SK-N-SH treated with all-trans-retinoic acid at 6 μM for 48 hours (cell line): Measurements from ENCODE around the gene LILRA6.

Experiments
- CSDC2 ChIP-seq: fragments of 250-450 bp; sonication (Bioruptor Pico); IDR thresholded peaks from 2 replicates; pipeline ENCODE4 v1.5.0; 2020; ENCODE audit warnings: mild to moderate bottlenecking, moderate library complexity
- GLIS3 ChIP-seq: fragments of 250-450 bp; sonication (Bioruptor Pico); IDR thresholded peaks from 2 replicates; pipeline ENCODE4 v1.5.0; 2020; ENCODE audit warnings: mild to moderate bottlenecking, moderate library complexity
- ISL1 ChIP-seq: fragments of 250-450 bp; sonication (Bioruptor Pico); IDR thresholded peaks from 2 replicates; pipeline ENCODE4 v2.1.2; 2022; ENCODE audit warnings: mild to moderate bottlenecking, moderate library complexity
- OSR1 ChIP-seq: fragments of 250-450 bp; sonication (Bioruptor Pico); IDR thresholded peaks from 2 replicates; pipeline ENCODE4 v1.8.0; 2022; ENCODE audit warnings: moderate library complexity, mild to moderate bottlenecking, inconsistent platforms
- POU6F1 ChIP-seq: fragments of 250-450 bp; sonication (Bioruptor Pico); IDR thresholded peaks from 2 replicates; pipeline ENCODE4 v1.8.0; 2021; ENCODE audit warnings: low read depth, mild to moderate bottlenecking, moderate library complexity, borderline replicate concordance
- RARB ChIP-seq: fragments of 250-450 bp; sonication (Bioruptor Pico); IDR thresholded peaks from 2 replicates; pipeline ENCODE4 v1.8.0; 2021; ENCODE audit warnings: mild to moderate bottlenecking, moderate library complexity
- SNAI2 ChIP-seq: fragments of 250-450 bp; sonication (Bioruptor Pico); IDR thresholded peaks from 2 replicates; pipeline ENCODE4 v1.5.0; 2020; ENCODE audit warnings: mild to moderate bottlenecking, moderate library complexity
- TCF4 ChIP-seq: fragments of 250-450 bp; sonication (Bioruptor Pico); IDR thresholded peaks from 2 replicates; pipeline ENCODE4 v1.8.0; 2021; ENCODE audit warnings: mild to moderate bottlenecking, moderate library complexity, borderline replicate concordance
- ZFP3 ChIP-seq: fragments of 250-450 bp; sonication (Bioruptor Pico); IDR thresholded peaks from 2 replicates; pipeline ENCODE4 v1.5.0; 2020; ENCODE audit warnings: mild to moderate bottlenecking, moderate library complexity

DNA sequence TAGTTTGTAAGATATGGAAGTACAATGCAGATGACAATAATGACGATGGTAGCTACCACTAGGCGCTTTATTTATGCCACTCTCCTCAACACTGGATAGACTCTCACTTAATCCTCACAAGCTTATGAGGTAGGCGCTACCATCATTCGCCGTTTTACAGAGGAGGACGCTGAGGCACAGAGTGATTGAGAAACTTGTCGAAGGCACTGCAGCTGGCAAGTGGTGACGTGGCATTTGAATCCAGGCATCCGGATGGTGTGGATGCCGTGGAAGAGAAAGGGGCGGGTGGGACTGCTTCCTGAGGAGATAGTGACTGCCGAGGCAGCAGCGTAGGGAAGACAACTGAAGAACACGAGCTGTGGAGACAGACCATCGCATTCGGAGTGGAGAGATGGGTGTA is 43.2 kb downstream of the LILRA6 start:
- TF ChIP-seq OSR1 (CRISPR knock-in tag) (no peak), POU6F1 (no peak), ZFP3 (CRISPR knock-in tag) (no peak), CSDC2 (CRISPR knock-in tag) (no peak), ISL1 (CRISPR knock-in tag) (no peak), RARB (CRISPR knock-in tag) (no peak), TCF4 (CRISPR knock-in tag) (no peak), GLIS3 (CRISPR knock-in tag) (no peak), SNAI2 (no peak)
